GM19372 (cell line): ENCODE measurements around the gene SAMD11.
"Not testable (repeated sequence)": the region's sequence is repeated elsewhere in the genome, so short reads cannot be mapped to it uniquely, and the experiment has no call there.

Experiments
- ATAC-seq: cut with Tn5 transposase; IDR thresholded peaks from one replicate; pipeline ENCODE4 v1.9.1; 2021; ENCODE audit warnings: mild to moderate bottlenecking, low read depth, moderate library complexity; ENCODE audit not compliant: unreplicated experiment

Gene SAMD11

DNA sequence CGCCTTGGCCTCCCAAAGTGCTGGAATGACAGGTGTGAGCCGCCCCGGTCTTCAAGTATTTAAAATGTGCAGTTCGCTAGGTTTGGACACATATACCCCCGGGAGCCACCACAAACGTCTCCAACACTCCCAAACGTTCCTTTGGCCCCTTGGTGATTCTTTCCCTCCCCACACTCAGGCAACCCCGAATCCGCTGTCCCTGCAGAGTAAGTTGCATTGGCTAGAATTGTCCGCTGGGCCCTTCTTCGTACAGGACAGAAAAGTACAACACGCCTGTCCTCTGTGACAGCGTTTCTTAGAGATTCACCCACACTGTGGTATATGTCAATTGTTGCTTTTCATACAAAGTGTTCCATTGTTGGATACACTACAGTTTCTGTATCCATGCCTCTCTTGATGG, 61.4 kb downstream of the SAMD11 start:
- ATAC-seq = no peak

DNA sequence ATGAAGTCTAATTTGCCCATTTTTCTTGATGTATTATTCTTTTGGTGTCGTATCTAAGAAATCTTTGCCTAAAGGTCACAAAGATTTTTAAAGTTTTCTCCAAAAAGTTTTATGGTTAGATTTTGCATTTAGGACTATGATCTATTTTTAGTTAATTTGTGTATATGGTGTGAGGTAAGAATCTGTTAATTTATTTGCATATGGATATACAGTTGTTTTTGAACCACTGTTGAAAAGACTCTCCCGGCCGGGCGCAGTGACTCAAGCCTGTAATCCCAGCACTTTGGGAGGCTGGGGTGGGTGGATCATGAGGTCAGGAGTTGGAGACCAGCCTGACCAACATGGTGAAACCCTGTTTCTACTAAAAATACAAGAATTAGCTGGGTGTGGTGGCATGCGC, 64.3 kb downstream of the SAMD11 start:
- not testable (repeated sequence) for ATAC-seq

DNA sequence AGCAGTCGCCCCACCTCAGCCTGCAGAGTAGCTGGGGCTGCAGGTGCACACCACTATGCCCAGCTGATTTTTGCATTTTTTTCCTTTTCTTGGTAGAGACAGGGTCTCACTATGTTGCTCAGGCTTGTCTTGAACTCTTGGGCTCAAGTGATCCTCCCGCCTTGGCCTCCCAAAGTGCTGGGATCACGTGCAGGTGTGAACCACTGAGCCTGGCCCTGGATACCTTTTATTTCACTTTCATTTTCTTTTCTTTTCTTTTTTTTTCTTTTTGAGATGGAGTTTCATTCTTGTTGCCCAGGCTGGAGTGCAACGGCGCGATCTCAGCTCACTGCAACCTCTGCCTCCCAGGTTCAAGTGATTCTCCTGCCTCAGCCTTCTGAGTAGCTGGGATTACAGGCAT, 67.6 kb downstream of the SAMD11 start:
- ATAC-seq = not testable (repeated sequence)

DNA sequence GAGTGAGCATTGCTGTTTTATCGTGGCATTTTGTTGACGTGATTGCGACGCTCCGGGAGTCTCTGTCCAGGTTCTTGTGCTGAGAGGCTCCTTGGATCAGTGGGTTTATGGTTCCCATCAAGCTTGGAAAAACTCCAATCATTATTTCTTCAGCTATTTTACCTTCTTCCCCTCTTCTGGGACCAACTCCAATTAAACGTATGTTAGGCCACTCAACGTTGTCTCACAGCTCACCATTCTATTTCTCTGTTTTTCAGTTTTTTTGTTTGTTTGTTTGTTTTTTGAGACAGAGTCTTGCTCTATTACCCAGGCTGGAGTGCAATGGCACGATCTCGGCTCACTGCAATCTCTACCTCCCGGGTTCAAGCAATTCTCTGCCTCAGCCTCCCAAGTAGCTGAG, 68.2 kb downstream of the SAMD11 start:
- ATAC-seq = no peak

DNA sequence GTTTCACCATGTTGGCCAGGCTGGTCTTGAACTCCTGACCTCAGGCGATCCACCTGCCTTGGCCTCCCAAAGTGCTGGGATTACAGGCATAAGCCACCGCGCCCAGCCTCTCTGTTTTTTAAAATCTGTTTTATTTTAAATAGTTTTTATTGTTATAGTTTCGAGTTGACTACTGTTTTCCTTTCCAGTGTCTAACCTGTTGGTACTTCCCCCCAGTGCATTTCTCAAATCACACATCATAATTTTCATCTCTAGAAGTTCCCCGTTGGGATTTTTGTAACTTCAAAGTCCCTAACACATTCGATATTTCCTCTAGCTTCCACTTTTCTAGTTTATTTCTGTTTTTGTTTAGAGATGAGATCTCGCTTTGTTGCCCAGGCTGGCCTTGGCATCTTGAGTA, 68.6 kb downstream of the SAMD11 start:
- no peak for ATAC-seq

DNA sequence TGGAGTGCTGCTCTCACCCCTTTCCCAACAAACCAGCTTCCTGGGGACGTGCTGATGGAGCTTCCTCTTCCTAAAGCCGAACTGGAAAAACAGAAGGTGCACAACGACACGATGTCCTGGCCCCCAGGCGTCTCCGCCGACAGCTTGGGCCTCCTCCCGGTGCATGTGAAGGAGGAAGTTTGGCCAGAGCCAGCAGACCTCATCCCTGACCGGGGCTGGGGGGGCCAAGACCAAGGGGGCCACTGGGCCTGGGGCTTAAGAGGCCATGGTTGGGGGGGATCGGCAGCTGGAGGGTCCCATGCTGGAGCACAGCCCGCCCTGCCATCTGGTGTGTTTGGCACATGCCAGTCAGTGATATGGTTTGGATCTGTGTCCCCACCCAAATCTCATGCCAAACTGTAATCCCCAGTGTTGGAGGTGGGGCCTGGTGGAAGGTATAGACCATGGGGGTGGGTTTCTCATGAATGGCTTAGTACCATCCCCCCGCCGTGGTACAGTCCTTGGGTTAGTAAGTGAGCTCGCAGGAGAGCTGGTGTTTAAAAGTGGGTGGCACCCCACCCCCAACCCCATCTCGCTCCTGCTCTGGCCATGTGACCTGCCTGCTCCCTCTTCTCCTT, 69.8 kb downstream of the SAMD11 start:
- ATAC-seq = no peak
